HUES64 (cell line): ENCODE results near the gene GTF3C1.
"Not testable (repeated sequence)": the region's sequence is repeated elsewhere in the genome, so short reads cannot be mapped to it uniquely, and the experiment has no call there.

Experiments
- H3K27ac ChIP-seq: 2 replicates; pipeline ENCODE4 v1.7.0; 2013; ENCODE audit warnings: low read depth, low read length, inconsistent platforms
- H3K27me3 ChIP-seq: 2 replicates; pipeline ENCODE4 v1.6.1; 2013; ENCODE audit warnings: mild to moderate bottlenecking, low read length; ENCODE audit not compliant: insufficient read depth
- H3K36me3 ChIP-seq: 2 replicates; pipeline ENCODE4 v1.6.1; 2013; ENCODE audit warnings: mild to moderate bottlenecking, low read length; ENCODE audit not compliant: insufficient read depth
- H3K4me1 ChIP-seq: 2 replicates; pipeline ENCODE4 v1.6.1; 2013; ENCODE audit warnings: mild to moderate bottlenecking, low read length, moderate library complexity; ENCODE audit not compliant: insufficient read depth
- H3K4me3 ChIP-seq: 2 replicates; pipeline ENCODE4 v1.5.1; 2013; ENCODE audit warnings: mild to moderate bottlenecking, low read length, moderate library complexity
- H3K9ac ChIP-seq: 2 replicates; pipeline ENCODE4 v1.6.1; 2013; ENCODE audit warnings: mild to moderate bottlenecking, low read depth, low read length
- H3K9me3 ChIP-seq: 2 replicates; pipeline ENCODE4 v1.6.1; 2013; ENCODE audit warnings: low read depth, low read length; ENCODE audit not compliant: insufficient read depth
- WGBS: fragments of 150-250, 120-280 bp; methylation state at CpG from one replicate; pipeline ENCODE4 v1.1.7; 2013; ENCODE audit warnings: missing lambda C conversion rate; 5-methylcytosine and 5-hydroxymethylcytosine counted together

GTF3C1 gene

GRCh38 chr16:27437946-27438345 is 111.8 kb downstream of the GTF3C1 start:
- 93% methylated on average over 6 of the region's 6 CpGs for WGBS
- Histone ChIP-seq H3K27ac (no peak overlapping the region), H3K9me3 (no peaks in the 10 kb centered on the region), H3K9ac (no peak overlapping the region), H3K4me3 (no peak overlapping the region), H3K27me3 (no peaks in the 10 kb centered on the region), H3K36me3 (no peaks in the 10 kb centered on the region), H3K4me1 (no peaks in the 10 kb centered on the region)

GRCh38 chr16:27436921-27437650 is 112.6 kb downstream of the GTF3C1 start:
- Histone ChIP-seq H3K36me3 (no peaks in the 10 kb centered on the region), H3K27ac (no peak overlapping the region), H3K9me3 (no peaks in the 10 kb centered on the region), H3K4me3 (no peak overlapping the region), H3K9ac (no peak overlapping the region), H3K4me1 (no peaks in the 10 kb centered on the region), H3K27me3 (no peaks in the 10 kb centered on the region)
- WGBS = 95% methylated on average over 8 of the region's 9 CpGs

- WGBS = 93% methylated on average over 8 of the region's 8 CpGs
- Histone ChIP-seq H3K4me3 (no peak overlapping the region), H3K4me1 (no peaks in the 10 kb centered on the region)
Observed at GRCh38 chr16:27436065-27436464, 113.6 kb downstream of the GTF3C1 start.

GRCh38 chr16:27435146-27435545 is 114.6 kb downstream of the GTF3C1 start:
- not testable (repeated sequence) for H3K27ac ChIP-seq, H3K4me1 ChIP-seq, H3K36me3 ChIP-seq, H3K9me3 ChIP-seq, H3K4me3 ChIP-seq, H3K27me3 ChIP-seq, H3K9ac ChIP-seq
- WGBS = 93% methylated on average over 5 of the region's 5 CpGs

More at GRCh38 chr16:27436065-27436464, 113.6 kb downstream of the GTF3C1 start:
- H3K27me3 ChIP-seq = no peaks in the 10 kb centered on the region
- no peak overlapping the region for H3K9ac ChIP-seq
- H3K9me3 ChIP-seq = no peaks in the 10 kb centered on the region
- no peaks in the 10 kb centered on the region for H3K36me3 ChIP-seq
- H3K27ac ChIP-seq = no peak overlapping the region

GRCh38 chr16:27434141-27435051 is 115.3 kb downstream of the GTF3C1 start:
- Histone ChIP-seq H3K4me1 (no peaks in the 10 kb centered on the region), H3K27me3 (no peaks in the 10 kb centered on the region), H3K27ac (no peak overlapping the region), H3K9ac (no peak overlapping the region), H3K4me3 (no peak overlapping the region), H3K9me3 (no peaks in the 10 kb centered on the region), H3K36me3 (no peaks in the 10 kb centered on the region)
- WGBS = 94% methylated on average over 16 of the region's 16 CpGs

- WGBS = 92% methylated on average over 8 of the region's 8 CpGs
- H3K4me1 ChIP-seq = no peaks in the 10 kb centered on the region
- no peaks in the 10 kb centered on the region for H3K9me3 ChIP-seq
- H3K4me3 ChIP-seq = no peak overlapping the region
- H3K27me3 ChIP-seq = no peaks in the 10 kb centered on the region
- no peak overlapping the region for H3K9ac ChIP-seq
- no peak overlapping the region for H3K27ac ChIP-seq
- H3K36me3 ChIP-seq = no peaks in the 10 kb centered on the region
Observed at GRCh38 chr16:27433636-27434035, 116.1 kb downstream of the GTF3C1 start.

GRCh38 chr16:27433191-27433590 is 116.5 kb downstream of the GTF3C1 start:
- H3K27ac ChIP-seq, H3K9ac ChIP-seq: not testable (repeated sequence)

GRCh38 chr16:27432558-27432957 is 117.2 kb downstream of the GTF3C1 start:
- Histone ChIP-seq H3K4me3 (no peak overlapping the region), H3K9ac (no peak overlapping the region), H3K27me3 (no peaks in the 10 kb centered on the region), H3K27ac (no peak overlapping the region), H3K4me1 (no peaks in the 10 kb centered on the region), H3K36me3 (no peaks in the 10 kb centered on the region), H3K9me3 (no peaks in the 10 kb centered on the region)
- WGBS = 79% methylated on average over 6 of the region's 6 CpGs

More at GRCh38 chr16:27433191-27433590, 116.5 kb downstream of the GTF3C1 start:
- not testable (repeated sequence) for H3K36me3 ChIP-seq, H3K4me1 ChIP-seq, H3K4me3 ChIP-seq, H3K27me3 ChIP-seq, H3K9me3 ChIP-seq
- 87% methylated on average over 5 of the region's 5 CpGs for WGBS

GRCh38 chr16:27431773-27432532 is 117.8 kb downstream of the GTF3C1 start:
- Histone ChIP-seq H3K4me1 (no peaks in the 10 kb centered on the region), H3K9me3 (no peaks in the 10 kb centered on the region), H3K27me3 (no peaks in the 10 kb centered on the region), H3K9ac (no peak overlapping the region), H3K4me3 (no peak overlapping the region), H3K36me3 (no peaks in the 10 kb centered on the region), H3K27ac (no peak overlapping the region)
- 85% methylated on average over 15 of the region's 15 CpGs for WGBS

- no peak overlapping the region for H3K27ac ChIP-seq
- no peak overlapping the region for H3K9ac ChIP-seq
- no peaks in the 10 kb centered on the region for H3K36me3 ChIP-seq
- no peaks in the 10 kb centered on the region for H3K4me1 ChIP-seq
- no peaks in the 10 kb centered on the region for H3K27me3 ChIP-seq
- 87% methylated on average over 10 of the region's 10 CpGs for WGBS
- H3K4me3 ChIP-seq = no peak overlapping the region
- H3K9me3 ChIP-seq = no peaks in the 10 kb centered on the region
Observed at GRCh38 chr16:27430923-27431484, 118.7 kb downstream of the GTF3C1 start.
